DND-41 (cell line): ENCODE data around the gene EGFLAM.

ENCODE experiments used
- ATAC-seq: fragments of 200-7000 bp; cut with Tn5 transposase; 3 replicates; pipeline ENCODE4 v1.9.1; 2021; ENCODE audit warnings: low read depth; ENCODE audit not compliant: insufficient read depth
- DNase-seq: peaks from one replicate; pipeline ENCODE4 v3.0.0-alpha.2; 2020
- H2AFZ ChIP-seq: 2 replicates; pipeline ENCODE4 v1.6.0; 2012; ENCODE audit warnings: low read depth, low read length
- H3K27ac ChIP-seq: 2 replicates; pipeline ENCODE4 v1.5.1; 2012; ENCODE audit warnings: low read length, inconsistent platforms
- H3K27me3 ChIP-seq: fragments of 200-600 bp; sonication (generic); 2 replicates; pipeline ENCODE4 v1.6.0; 2012; ENCODE audit warnings: low read length, mild to moderate bottlenecking, inconsistent platforms; ENCODE audit not compliant: insufficient read depth, poor library complexity
- H3K36me3 ChIP-seq: 2 replicates; pipeline ENCODE4 v1.5.1; 2012; ENCODE audit warnings: low read length, inconsistent platforms; ENCODE audit not compliant: insufficient read depth
- H3K4me1 ChIP-seq: 2 replicates; pipeline ENCODE4 v1.5.1; 2012; ENCODE audit warnings: mild to moderate bottlenecking, low read length; ENCODE audit not compliant: insufficient read depth
- H3K4me2 ChIP-seq: 2 replicates; pipeline ENCODE4 v1.6.0; 2012; ENCODE audit warnings: mild to moderate bottlenecking, moderate library complexity, low read length, inconsistent platforms; ENCODE audit not compliant: insufficient read depth
- H3K4me3 ChIP-seq, 2 experiments: fragments of 200-600 bp in 1 of 2; shearing (Covaris generic) in 1 of 2; 2 replicates each; pipeline ENCODE4 v1.5.1; 2012 to 2016; ENCODE audit warnings: inconsistent platforms in 2 of 2, low read length in 2 of 2, mild to moderate bottlenecking in 2 of 2, low read depth in 1 of 2, moderate library complexity in 1 of 2
- H3K79me2 ChIP-seq: 2 replicates; pipeline ENCODE4 v1.6.0; 2012; ENCODE audit warnings: low read length, inconsistent platforms; ENCODE audit not compliant: insufficient read depth
- H3K9ac ChIP-seq: 2 replicates; pipeline ENCODE4 v1.6.0; 2012; ENCODE audit warnings: low read depth, mild to moderate bottlenecking, inconsistent platforms, low read length, moderate library complexity
- H3K9me3 ChIP-seq: 2 replicates; pipeline ENCODE4 v1.5.1; 2012; ENCODE audit warnings: low read length, moderate library complexity, mild to moderate bottlenecking, inconsistent platforms; ENCODE audit not compliant: insufficient read depth, severe bottlenecking
- H4K20me1 ChIP-seq: 2 replicates; pipeline ENCODE4 v1.6.0; 2012; ENCODE audit warnings: low read length; ENCODE audit not compliant: insufficient read depth
- EZH2 ChIP-seq: IDR thresholded peaks from 3 replicates; pipeline ENCODE4 v1.6.1; 2012; ENCODE audit warnings: borderline replicate concordance, low read depth, mild to moderate bottlenecking, moderate library complexity, low read length, inconsistent platforms; ENCODE audit not compliant: severe bottlenecking
- TF ChIP-seq, protein P1 (sequence below): IDR thresholded peaks from 2 replicates; pipeline ENCODE4 v1.5.1; 2012; ENCODE audit warnings: borderline replicate concordance, low read length, moderate library complexity, mild to moderate bottlenecking; ENCODE audit not compliant: poor library complexity, severe bottlenecking; ENCODE audit errors: extremely low read depth

EGFLAM gene

GRCh38 chr5:38253759-38254158 is 4.6 kb upstream of the EGFLAM start:
- no peaks in the 10 kb centered on the region; the same call in 1 of the 2 replicates for H4K20me1 ChIP-seq
- no peak overlapping the region for H3K4me3 ChIP-seq
- no peaks in the 10 kb centered on the region for H3K4me1 ChIP-seq
- no peak overlapping the region for H3K27ac ChIP-seq
- no peak overlapping the region for H3K4me2 ChIP-seq
- TF ChIP-seq, protein P1, sequence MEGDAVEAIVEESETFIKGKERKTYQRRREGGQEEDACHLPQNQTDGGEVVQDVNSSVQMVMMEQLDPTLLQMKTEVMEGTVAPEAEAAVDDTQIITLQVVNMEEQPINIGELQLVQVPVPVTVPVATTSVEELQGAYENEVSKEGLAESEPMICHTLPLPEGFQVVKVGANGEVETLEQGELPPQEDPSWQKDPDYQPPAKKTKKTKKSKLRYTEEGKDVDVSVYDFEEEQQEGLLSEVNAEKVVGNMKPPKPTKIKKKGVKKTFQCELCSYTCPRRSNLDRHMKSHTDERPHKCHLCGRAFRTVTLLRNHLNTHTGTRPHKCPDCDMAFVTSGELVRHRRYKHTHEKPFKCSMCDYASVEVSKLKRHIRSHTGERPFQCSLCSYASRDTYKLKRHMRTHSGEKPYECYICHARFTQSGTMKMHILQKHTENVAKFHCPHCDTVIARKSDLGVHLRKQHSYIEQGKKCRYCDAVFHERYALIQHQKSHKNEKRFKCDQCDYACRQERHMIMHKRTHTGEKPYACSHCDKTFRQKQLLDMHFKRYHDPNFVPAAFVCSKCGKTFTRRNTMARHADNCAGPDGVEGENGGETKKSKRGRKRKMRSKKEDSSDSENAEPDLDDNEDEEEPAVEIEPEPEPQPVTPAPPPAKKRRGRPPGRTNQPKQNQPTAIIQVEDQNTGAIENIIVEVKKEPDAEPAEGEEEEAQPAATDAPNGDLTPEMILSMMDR, result no peak
- no peak for TF ChIP-seq EZH2
- no peaks in the 10 kb centered on the region for H3K36me3 ChIP-seq
- H3K9me3 ChIP-seq, result no peaks in the 10 kb centered on the region
- H3K9ac ChIP-seq, result no peak overlapping the region
- ATAC-seq (no peak), DNase-seq (no peak)
- no peak overlapping the region for H2AFZ ChIP-seq
- no peaks in the 10 kb centered on the region for H3K27me3 ChIP-seq
- H3K79me2 ChIP-seq, result no peaks in the 10 kb centered on the region

- peaks cover 12% of the 10 kb centered on the region for H3K27me3 ChIP-seq
- no peak for DNase-seq
- H4K20me1 ChIP-seq, result no peaks in the 10 kb centered on the region
- H3K9ac ChIP-seq, result no peak overlapping the region
- no peak overlapping the region for H3K4me3 ChIP-seq
- H2AFZ ChIP-seq, result no peak overlapping the region
- no peaks in the 10 kb centered on the region for H3K9me3 ChIP-seq
- H3K4me2 ChIP-seq, result no peak overlapping the region
- ATAC-seq, result no peak
- no peak overlapping the region for H3K27ac ChIP-seq
- no peaks in the 10 kb centered on the region for H3K4me1 ChIP-seq
- H3K79me2 ChIP-seq, result no peaks in the 10 kb centered on the region
- no peaks in the 10 kb centered on the region for H3K36me3 ChIP-seq
- no peak for TF ChIP-seq EZH2
- TF ChIP-seq, protein P1, result no peak
These were observed 884 bp upstream of the EGFLAM start for GRCh38 chr5:38257308-38258041.

- ATAC-seq, result no peak
- no peak for DNase-seq
- Histone ChIP-seq H3K36me3 (no peaks in the 10 kb centered on the region), H3K79me2 (no peaks in the 10 kb centered on the region), H2AFZ (no peak overlapping the region), H3K9ac (no peak overlapping the region), H3K4me3 (no peak overlapping the region), H3K4me1 (no peaks in the 10 kb centered on the region), H4K20me1 (no peaks in the 10 kb centered on the region), H3K27me3 (peaks cover 12% of the 10 kb centered on the region), H3K4me2 (no peak overlapping the region), H3K9me3 (no peaks in the 10 kb centered on the region), H3K27ac (no peak overlapping the region)
- no peak for TF ChIP-seq EZH2
- TF ChIP-seq, protein P1, result no peak
These were observed 379 bp upstream of the EGFLAM start for GRCh38 chr5:38258042-38258318.
